ENCODE data around the gene USP24. TPM values are rescaled to one million over a fixed set of nuclear protein-coding genes. Genes with fewer than 3 reads are reported as not detected.
A peak's percentile ranks its signal among the peaks of the same experiment; 100 is the strongest.

USP24 gene
- total RNA-seq, 1 experiment from 2014 or later = 38.5 TPM

GRCh38 chr1:55245781-55246180 is 30.6 kb upstream of the USP24 start:
- H3K27me3 ChIP-seq (ENCODE audit: low read length) = no peaks in the 10 kb centered on the region
- H3K4me3 ChIP-seq (ENCODE audit: low read length) = no peak overlapping the region
- H3F3A ChIP-seq (ENCODE audit: low read length, unreplicated experiment) = no peaks in the 10 kb centered on the region
- CTCF ChIA-PET = no interaction called here
- DNase-seq (peak; percentile 12), ATAC-seq (no peak)
- TF ChIP-seq EZH2 (IDR thresholded peaks at IDR 0.05; ENCODE audit: low read length, unreplicated experiment) = no peak
- TF ChIP-seq EZH2phosphoT487 (IDR thresholded peaks at IDR 0.05; ENCODE audit: borderline replicate concordance, low read length) = no peak
- TF ChIP-seq, protein P1, sequence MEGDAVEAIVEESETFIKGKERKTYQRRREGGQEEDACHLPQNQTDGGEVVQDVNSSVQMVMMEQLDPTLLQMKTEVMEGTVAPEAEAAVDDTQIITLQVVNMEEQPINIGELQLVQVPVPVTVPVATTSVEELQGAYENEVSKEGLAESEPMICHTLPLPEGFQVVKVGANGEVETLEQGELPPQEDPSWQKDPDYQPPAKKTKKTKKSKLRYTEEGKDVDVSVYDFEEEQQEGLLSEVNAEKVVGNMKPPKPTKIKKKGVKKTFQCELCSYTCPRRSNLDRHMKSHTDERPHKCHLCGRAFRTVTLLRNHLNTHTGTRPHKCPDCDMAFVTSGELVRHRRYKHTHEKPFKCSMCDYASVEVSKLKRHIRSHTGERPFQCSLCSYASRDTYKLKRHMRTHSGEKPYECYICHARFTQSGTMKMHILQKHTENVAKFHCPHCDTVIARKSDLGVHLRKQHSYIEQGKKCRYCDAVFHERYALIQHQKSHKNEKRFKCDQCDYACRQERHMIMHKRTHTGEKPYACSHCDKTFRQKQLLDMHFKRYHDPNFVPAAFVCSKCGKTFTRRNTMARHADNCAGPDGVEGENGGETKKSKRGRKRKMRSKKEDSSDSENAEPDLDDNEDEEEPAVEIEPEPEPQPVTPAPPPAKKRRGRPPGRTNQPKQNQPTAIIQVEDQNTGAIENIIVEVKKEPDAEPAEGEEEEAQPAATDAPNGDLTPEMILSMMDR (conservative IDR thresholded peaks at IDR 0.05; ENCODE audit: low read depth, low read length) = no peak
- intact Hi-C loops (cut with micrococcal nuclease) = no loop called here
- BruUV-seq (replicated peaks) = no TSS peak
- POLR2A ChIA-PET (ENCODE audit: unreplicated experiment) = interaction anchor here (0.6 kb wide), 1 partner anchor 80 kb away, joined by 3 read pairs; no protein-coding TSS in a partner anchor
- H4K20me1 ChIP-seq (ENCODE audit: low read length) = no peaks in the 10 kb centered on the region
- no peak overlapping the region for H3K4me2 ChIP-seq (ENCODE audit: low read length)
- no peaks in the 10 kb centered on the region for H3K79me2 ChIP-seq (ENCODE audit: low read length)
- H3K4me1 ChIP-seq (ENCODE audit: insufficient read depth, low read length) = peaks cover 8% of the 10 kb centered on the region; the same call in 1 of the 2 replicates
- no peaks in the 10 kb centered on the region for H3K9me3 ChIP-seq (ENCODE audit: low read length)
- no peaks in the 10 kb centered on the region for H3K9me2 ChIP-seq (replicated peaks; ENCODE audit: low read length)
- H3K27ac ChIP-seq (ENCODE audit: low read length) = no peak overlapping the region
- H2AFZ ChIP-seq (ENCODE audit: low read length) = 0 out of 2 replicates have a peak overlapping the region, but pooled peaks have one; percentile 17
- H3K9ac ChIP-seq (ENCODE audit: low read length) = no peak overlapping the region
- no peaks in the 10 kb centered on the region for H3K36me3 ChIP-seq (ENCODE audit: low read depth, low read length)

DNA sequence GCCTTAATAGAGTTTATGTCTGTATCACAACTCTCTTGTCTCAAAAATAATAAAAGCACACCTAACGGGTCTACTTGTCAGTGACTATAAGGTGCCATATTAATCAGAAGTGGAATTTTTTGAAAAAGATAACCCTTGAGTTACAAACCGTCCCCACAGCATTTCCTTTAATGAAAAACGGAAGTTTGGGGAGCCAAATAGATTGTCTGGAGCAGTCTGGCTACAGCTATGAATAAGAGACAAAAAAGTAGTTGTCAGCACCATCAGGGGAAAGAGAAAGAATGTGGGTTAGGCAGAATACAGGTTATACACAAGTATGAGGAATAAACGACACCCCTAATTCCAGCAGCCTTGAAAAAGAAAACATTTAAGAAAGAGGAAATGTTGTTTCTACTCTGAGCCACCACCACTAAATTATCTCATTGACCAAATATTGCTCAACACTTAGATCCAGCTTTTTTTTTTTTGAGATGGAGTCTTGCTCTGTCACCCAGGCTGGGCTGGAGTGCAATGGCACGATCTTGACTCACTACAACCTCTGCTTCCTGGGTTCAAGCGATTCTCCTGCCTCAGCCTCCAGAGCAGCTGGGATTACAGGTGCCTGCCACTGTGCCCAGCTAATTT is 29.4 kb upstream of the USP24 start:
- DNase-seq = peak; percentile 13
- TF ChIP-seq, protein P1 (conservative IDR thresholded peaks at IDR 0.05; ENCODE audit: low read depth, low read length) = no peak
- TF ChIP-seq EZH2 (IDR thresholded peaks at IDR 0.05; ENCODE audit: low read length, unreplicated experiment) (no peak), EZH2phosphoT487 (IDR thresholded peaks at IDR 0.05; ENCODE audit: borderline replicate concordance, low read length) (no peak)
- no TSS peak for BruUV-seq (replicated peaks)
- intact Hi-C loops (cut with micrococcal nuclease) = no loop called here
- no peak overlapping the region for H3K4me2 ChIP-seq (ENCODE audit: low read length)
- no peaks in the 10 kb centered on the region for H3F3A ChIP-seq (ENCODE audit: low read length, unreplicated experiment)
- no peak for ATAC-seq
- H3K9me3 ChIP-seq (ENCODE audit: low read length) = no peaks in the 10 kb centered on the region
- no peaks in the 10 kb centered on the region for H3K36me3 ChIP-seq (ENCODE audit: low read depth, low read length)
- ChIA-PET CTCF (no interaction called here), POLR2A (ENCODE audit: unreplicated experiment) (interaction anchor here (0.6 kb wide), 1 partner anchor 65 kb away, joined by 6 read pairs; no protein-coding TSS in a partner anchor)
- no peaks in the 10 kb centered on the region for H4K20me1 ChIP-seq (ENCODE audit: low read length)
- no peaks in the 10 kb centered on the region for H3K9me2 ChIP-seq (replicated peaks; ENCODE audit: low read length)
- H3K27me3 ChIP-seq (ENCODE audit: low read length) = no peaks in the 10 kb centered on the region
- H3K4me1 ChIP-seq (ENCODE audit: insufficient read depth, low read length) = peaks cover 8% of the 10 kb centered on the region; the same call in 1 of the 2 replicates
- H3K4me3 ChIP-seq (ENCODE audit: low read length) = no peak overlapping the region
- no peak overlapping the region for H3K9ac ChIP-seq (ENCODE audit: low read length)
- H3K79me2 ChIP-seq (ENCODE audit: low read length) = no peaks in the 10 kb centered on the region
- no peak overlapping the region for H2AFZ ChIP-seq (ENCODE audit: low read length)
- no peak overlapping the region for H3K27ac ChIP-seq (ENCODE audit: low read length)

DNA sequence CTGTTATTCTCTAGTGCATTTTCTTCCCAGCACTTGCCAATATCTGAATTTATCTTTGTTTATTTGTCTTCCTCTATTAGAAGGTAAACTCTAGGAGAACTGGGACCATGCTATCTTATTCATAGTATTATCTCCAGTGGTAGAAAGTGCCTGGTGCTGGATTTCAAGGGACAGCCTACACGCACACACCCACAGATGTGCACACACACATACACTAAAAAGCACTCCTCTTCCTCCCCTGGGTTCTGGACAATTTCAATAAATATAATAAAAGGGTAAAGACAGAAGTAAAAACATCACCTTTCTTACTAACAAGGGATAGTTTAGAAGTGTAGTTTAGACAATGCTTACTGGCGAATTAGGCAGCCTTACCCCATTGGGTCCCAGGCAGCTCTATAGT is 28.5 kb upstream of the USP24 start:
- ChIA-PET POLR2A (ENCODE audit: unreplicated experiment) (no interaction called here), CTCF (no interaction called here)
- no TSS peak for BruUV-seq (replicated peaks)

More for the DNA sequence above, 28.5 kb upstream of the USP24 start:
- no peak overlapping the region for H3K9ac ChIP-seq (ENCODE audit: low read length)
- TF ChIP-seq EZH2 (IDR thresholded peaks at IDR 0.05; ENCODE audit: low read length, unreplicated experiment) (no peak), EZH2phosphoT487 (IDR thresholded peaks at IDR 0.05; ENCODE audit: borderline replicate concordance, low read length) (no peak)
- TF ChIP-seq, protein P1 (conservative IDR thresholded peaks at IDR 0.05; ENCODE audit: low read depth, low read length) = no peak
- H2AFZ ChIP-seq (ENCODE audit: low read length) = no peak overlapping the region
- no peaks in the 10 kb centered on the region for H3K79me2 ChIP-seq (ENCODE audit: low read length)
- H3K9me3 ChIP-seq (ENCODE audit: low read length) = no peaks in the 10 kb centered on the region
- no peak overlapping the region for H3K4me3 ChIP-seq (ENCODE audit: low read length)
- no peak overlapping the region for H3K4me2 ChIP-seq (ENCODE audit: low read length)
- no peak for DNase-seq
- H3K4me1 ChIP-seq (ENCODE audit: insufficient read depth, low read length) = peaks cover 8% of the 10 kb centered on the region; the same call in 1 of the 2 replicates
- ATAC-seq = no peak
- no peaks in the 10 kb centered on the region for H4K20me1 ChIP-seq (ENCODE audit: low read length)
- no peak overlapping the region for H3K27ac ChIP-seq (ENCODE audit: low read length)
- H3K27me3 ChIP-seq (ENCODE audit: low read length) = no peaks in the 10 kb centered on the region
- H3F3A ChIP-seq (ENCODE audit: low read length, unreplicated experiment) = no peaks in the 10 kb centered on the region
- intact Hi-C loops (cut with micrococcal nuclease) = no loop called here
- no peaks in the 10 kb centered on the region for H3K9me2 ChIP-seq (replicated peaks; ENCODE audit: low read length)
- H3K36me3 ChIP-seq (ENCODE audit: low read depth, low read length) = no peaks in the 10 kb centered on the region

Measured in PC-3 (cell line).